Peyer's patch (tissue), 4 donors: ENCODE data around the gene VPS45.

ENCODE experiments used
- POLR2A ChIP-seq, 2 donors: fragments of 450-650 bp; IDR thresholded peaks; one replicate each; pipeline ENCODE4 v1.5.1; 2017; ENCODE audit warnings: antibody characterized with exemption in 2 of 2, mild to moderate bottlenecking in 2 of 2, moderate library complexity in 2 of 2
- TF ChIP-seq, protein P1 (sequence below), 6 experiments: fragments of 450-650 bp in 4 of 6; fragments of 200-600 bp in 2 of 6; sonication (generic) in 1 of 6; IDR thresholded peaks; one replicate each; pipeline ENCODE4 v1.5.1; 2017 to 2019; ENCODE audit warnings: antibody characterized with exemption in 6 of 6, mild to moderate bottlenecking in 3 of 6, moderate library complexity in 1 of 6

DNA sequence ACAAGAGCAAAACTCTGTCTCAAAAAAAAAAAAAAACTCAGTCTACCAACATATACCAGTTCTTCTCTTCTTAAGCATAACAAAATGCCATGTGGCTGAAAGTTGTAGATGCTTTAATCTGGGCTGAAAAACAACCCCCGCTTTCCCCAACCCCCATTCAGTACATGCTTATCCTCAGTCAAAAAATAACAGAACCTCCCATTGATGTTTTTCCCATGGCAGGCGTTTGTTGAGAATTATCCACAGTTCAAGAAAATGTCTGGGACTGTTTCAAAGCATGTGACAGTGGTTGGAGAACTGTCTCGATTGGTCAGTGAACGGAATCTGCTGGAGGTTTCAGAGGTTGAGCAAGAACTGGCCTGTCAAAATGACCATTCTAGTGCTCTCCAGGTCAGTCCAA, 14.9 kb downstream of the VPS45 start:
- no peak for TF ChIP-seq POLR2A (IDR thresholded peaks at IDR 0.05)
- TF ChIP-seq, protein P1, sequence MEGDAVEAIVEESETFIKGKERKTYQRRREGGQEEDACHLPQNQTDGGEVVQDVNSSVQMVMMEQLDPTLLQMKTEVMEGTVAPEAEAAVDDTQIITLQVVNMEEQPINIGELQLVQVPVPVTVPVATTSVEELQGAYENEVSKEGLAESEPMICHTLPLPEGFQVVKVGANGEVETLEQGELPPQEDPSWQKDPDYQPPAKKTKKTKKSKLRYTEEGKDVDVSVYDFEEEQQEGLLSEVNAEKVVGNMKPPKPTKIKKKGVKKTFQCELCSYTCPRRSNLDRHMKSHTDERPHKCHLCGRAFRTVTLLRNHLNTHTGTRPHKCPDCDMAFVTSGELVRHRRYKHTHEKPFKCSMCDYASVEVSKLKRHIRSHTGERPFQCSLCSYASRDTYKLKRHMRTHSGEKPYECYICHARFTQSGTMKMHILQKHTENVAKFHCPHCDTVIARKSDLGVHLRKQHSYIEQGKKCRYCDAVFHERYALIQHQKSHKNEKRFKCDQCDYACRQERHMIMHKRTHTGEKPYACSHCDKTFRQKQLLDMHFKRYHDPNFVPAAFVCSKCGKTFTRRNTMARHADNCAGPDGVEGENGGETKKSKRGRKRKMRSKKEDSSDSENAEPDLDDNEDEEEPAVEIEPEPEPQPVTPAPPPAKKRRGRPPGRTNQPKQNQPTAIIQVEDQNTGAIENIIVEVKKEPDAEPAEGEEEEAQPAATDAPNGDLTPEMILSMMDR (IDR thresholded peaks at IDR 0.05), result no peak
